ENCODE data around the gene RAB4A.

Gene RAB4A

GRCh38 chr1:229260297-229260696, 10.6 kb upstream of the RAB4A start:
- in situ Hi-C loops (cut with HindIII; ENCODE audit: low sequenced_read_pairs) = no loop called here
- TF ChIP-seq, protein P1, sequence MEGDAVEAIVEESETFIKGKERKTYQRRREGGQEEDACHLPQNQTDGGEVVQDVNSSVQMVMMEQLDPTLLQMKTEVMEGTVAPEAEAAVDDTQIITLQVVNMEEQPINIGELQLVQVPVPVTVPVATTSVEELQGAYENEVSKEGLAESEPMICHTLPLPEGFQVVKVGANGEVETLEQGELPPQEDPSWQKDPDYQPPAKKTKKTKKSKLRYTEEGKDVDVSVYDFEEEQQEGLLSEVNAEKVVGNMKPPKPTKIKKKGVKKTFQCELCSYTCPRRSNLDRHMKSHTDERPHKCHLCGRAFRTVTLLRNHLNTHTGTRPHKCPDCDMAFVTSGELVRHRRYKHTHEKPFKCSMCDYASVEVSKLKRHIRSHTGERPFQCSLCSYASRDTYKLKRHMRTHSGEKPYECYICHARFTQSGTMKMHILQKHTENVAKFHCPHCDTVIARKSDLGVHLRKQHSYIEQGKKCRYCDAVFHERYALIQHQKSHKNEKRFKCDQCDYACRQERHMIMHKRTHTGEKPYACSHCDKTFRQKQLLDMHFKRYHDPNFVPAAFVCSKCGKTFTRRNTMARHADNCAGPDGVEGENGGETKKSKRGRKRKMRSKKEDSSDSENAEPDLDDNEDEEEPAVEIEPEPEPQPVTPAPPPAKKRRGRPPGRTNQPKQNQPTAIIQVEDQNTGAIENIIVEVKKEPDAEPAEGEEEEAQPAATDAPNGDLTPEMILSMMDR (IDR thresholded peaks at IDR 0.05; ENCODE audit: low read depth, low read length, missing control alignments) = no peak
- DNase-seq (ENCODE audit: low read depth) = no peak
- H3K4me3 ChIP-seq (ENCODE audit: low read depth, low read length) = no peak overlapping the region

GRCh38 chr1:229262239-229262638, 8.7 kb upstream of the RAB4A start:
- in situ Hi-C loops (cut with HindIII; ENCODE audit: low sequenced_read_pairs) = no loop called here
- TF ChIP-seq, protein P1 (IDR thresholded peaks at IDR 0.05; ENCODE audit: low read depth, low read length, missing control alignments) = no peak
- no peak for DNase-seq (ENCODE audit: low read depth)
- H3K4me3 ChIP-seq (ENCODE audit: low read depth, low read length) = no peak overlapping the region

GRCh38 chr1:229263254-229263653, 7.7 kb upstream of the RAB4A start:
- no peak for DNase-seq (ENCODE audit: low read depth)
- in situ Hi-C loops (cut with HindIII; ENCODE audit: low sequenced_read_pairs) = no loop called here
- TF ChIP-seq, protein P1 (IDR thresholded peaks at IDR 0.05; ENCODE audit: low read depth, low read length, missing control alignments) = no peak
- no peak overlapping the region for H3K4me3 ChIP-seq (ENCODE audit: low read depth, low read length)

GRCh38 chr1:229264068-229264467, 6.8 kb upstream of the RAB4A start:
- no peak for DNase-seq (ENCODE audit: low read depth)
- in situ Hi-C loops (cut with HindIII; ENCODE audit: low sequenced_read_pairs) = no loop called here
- TF ChIP-seq, protein P1 (IDR thresholded peaks at IDR 0.05; ENCODE audit: low read depth, low read length, missing control alignments) = no peak
- no peak overlapping the region for H3K4me3 ChIP-seq (ENCODE audit: low read depth, low read length)

DNA sequence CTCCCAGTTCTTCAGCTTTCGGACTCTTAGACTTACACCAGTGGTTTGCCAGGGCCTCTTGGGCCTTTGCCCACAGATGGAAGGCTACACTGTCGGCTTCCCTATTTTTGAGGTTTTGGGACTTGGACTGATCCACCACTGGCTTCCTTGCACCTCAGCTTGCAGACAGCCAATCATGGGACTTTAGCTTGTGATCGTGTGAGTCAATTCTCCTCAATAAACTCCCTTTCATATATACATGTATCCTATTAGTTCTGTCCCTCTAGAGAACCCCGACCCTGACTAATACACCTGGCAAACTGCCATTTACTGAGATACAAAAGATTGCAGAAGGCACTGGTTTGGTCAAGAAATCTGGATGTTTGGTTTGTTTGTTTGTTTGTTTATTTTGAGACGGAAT, 6.4 kb upstream of the RAB4A start:
- DNase-seq (ENCODE audit: low read depth) = no peak
- TF ChIP-seq, protein P1 (IDR thresholded peaks at IDR 0.05; ENCODE audit: low read depth, low read length, missing control alignments) = no peak
- H3K4me3 ChIP-seq (ENCODE audit: low read depth, low read length) = no peak overlapping the region
- in situ Hi-C loops (cut with HindIII; ENCODE audit: low sequenced_read_pairs) = no loop called here

GRCh38 chr1:229266274-229266673, 4.6 kb upstream of the RAB4A start:
- DNase-seq (ENCODE audit: low read depth) = no peak
- TF ChIP-seq, protein P1 (IDR thresholded peaks at IDR 0.05; ENCODE audit: low read depth, low read length, missing control alignments) = no peak
- H3K4me3 ChIP-seq (ENCODE audit: low read depth, low read length) = no peak overlapping the region
- in situ Hi-C loops (cut with HindIII; ENCODE audit: low sequenced_read_pairs) = no loop called here

Measured in astrocyte of the cerebellum (primary cell).